Measurements from ENCODE around the gene ANKRD55.

DNA sequence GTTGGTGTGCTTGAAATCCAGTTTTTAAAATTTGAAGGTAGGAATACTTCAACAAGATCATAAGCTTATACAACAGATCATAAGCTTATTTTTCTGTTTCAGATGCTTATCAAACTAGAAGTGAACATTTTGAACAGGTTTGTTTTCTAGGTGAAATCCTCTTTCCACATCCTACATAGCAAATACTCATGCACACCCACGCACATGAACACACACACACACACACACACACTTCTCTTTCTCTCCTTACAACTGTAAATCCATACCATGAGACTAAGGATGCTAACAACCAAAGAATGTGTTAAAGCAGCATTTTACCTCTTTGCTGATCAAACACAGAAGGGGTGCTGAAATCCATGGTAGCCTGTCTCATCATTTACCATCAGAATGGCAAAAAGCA is 592 bp downstream of the ANKRD55 start:
- TF ChIP-seq YY1 (IDR thresholded peaks at IDR 0.05; ENCODE audit: low read depth) (no peak), SMC3 (IDR thresholded peaks at IDR 0.05; ENCODE audit: low read depth, low read length) (no peak), JUND (IDR thresholded peaks at IDR 0.05) (no peak)
- TF ChIP-seq, protein P1, sequence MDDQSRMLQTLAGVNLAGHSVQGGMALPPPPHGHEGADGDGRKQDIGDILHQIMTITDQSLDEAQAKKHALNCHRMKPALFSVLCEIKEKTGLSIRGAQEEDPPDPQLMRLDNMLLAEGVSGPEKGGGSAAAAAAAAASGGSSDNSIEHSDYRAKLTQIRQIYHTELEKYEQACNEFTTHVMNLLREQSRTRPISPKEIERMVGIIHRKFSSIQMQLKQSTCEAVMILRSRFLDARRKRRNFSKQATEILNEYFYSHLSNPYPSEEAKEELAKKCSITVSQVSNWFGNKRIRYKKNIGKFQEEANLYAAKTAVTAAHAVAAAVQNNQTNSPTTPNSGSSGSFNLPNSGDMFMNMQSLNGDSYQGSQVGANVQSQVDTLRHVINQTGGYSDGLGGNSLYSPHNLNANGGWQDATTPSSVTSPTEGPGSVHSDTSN (IDR thresholded peaks at IDR 0.05): no peak
